GM18517 (cell line): Measurements from ENCODE around the gene SIGMAR1.
"Not testable (repeated sequence)": the region's sequence is repeated elsewhere in the genome, so short reads cannot be mapped to it uniquely, and the experiment has no call there.

Source experiments
- ATAC-seq: cut with Tn5 transposase; IDR thresholded peaks from one replicate; pipeline ENCODE4 v1.9.1; 2021; ENCODE audit warnings: mild to moderate bottlenecking, moderate library complexity; ENCODE audit not compliant: unreplicated experiment

SIGMAR1 gene

DNA sequence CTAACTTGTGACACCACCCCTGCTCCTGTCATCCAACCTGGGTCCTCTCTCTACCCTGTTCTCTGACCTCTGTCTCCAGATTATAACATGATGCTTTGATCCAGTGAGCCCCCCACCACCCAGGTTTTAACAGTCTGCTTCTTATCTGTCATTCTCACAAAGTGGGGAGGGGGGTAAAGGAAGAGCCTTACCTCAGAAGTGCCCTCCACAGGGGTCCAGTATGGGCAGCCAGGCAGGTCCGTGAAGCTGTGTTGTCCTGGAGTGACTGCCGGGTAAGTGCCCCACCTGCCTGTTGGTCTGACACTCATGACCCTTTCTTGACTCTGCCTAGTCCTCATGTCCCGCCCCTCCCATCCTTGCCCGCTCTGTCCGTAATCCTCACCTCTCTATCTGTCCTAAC, 17.8 kb upstream of the SIGMAR1 start:
- ATAC-seq: no peak

DNA sequence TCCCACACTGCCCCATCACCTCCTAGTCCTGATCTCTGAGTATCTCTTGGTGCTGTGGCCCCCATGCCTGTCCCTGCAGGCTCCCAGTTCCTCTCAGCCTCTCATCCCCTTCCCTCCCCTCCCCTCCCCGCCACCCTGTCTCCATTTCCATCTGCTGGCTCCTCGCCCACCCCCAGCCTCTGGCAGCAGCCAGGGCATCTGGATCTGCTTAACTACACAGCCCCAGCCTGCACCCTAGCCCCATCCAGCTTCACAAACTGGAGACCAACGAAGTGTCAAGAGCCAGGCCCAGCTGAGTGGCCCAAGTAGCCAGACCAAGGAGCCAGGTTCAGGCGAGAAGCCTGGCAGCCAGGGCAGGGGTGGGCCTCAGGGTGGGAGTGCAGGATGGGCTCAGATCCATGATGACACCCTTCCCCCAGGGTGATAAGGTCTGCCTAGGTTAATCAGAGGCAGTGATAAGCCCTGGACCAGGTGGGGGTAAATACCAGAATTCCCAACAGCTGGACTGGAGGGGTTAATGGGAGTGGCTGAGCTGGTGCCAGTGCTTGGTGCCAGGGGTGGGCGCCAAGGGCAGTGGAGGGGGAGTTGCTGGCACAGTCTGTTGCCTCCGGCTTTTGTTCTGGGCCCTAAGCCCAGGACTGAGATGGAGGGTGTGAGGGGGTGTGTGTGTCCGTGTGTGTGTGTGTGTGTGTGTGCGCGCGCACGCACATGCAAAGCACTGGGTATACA, 16.9 kb upstream of the SIGMAR1 start:
- no peak for ATAC-seq

DNA sequence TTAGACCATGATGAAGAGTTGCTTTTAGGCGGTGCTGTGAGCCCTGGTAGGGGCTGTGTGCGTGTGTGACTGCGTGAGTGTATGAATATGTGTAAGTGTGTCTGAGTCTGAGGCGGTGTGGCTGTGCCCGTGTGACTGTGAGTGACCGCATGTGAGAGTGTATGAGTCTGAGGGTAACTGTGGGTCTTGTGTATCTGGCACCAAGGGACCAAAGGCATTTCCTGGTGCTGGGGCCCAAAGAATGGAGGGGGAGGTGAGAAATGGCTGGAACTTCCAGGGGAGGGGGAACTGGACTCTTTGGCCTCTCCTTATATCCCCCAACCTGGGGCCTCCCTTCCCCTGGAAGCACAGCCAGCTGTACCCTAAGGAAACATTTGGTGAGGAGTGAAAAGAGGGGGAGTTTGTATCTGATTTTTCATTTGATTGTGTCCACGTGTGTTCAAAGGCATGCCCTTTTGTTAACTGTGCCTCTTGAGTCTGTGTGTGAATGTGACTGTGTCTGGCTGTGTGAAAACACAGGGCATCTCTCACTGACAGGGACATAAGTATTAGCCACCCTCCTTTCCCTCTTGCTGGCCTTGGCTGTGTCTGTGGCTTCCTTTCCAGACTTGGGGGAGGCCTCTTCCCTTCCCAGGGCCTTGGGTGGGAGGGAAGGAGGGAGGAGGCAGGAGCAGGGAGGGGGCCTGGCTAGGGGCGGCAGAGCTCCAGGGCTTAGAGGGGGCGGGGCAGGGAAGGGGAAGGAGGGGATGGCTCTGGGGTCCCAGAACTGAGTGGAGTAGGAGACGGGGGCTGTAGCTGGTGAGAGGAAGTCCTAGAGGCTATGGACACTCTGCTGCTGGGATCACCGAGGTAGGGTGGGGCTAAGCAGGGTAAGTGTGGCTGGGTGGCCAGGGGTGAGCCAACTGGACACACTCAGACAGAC, 15.8 kb upstream of the SIGMAR1 start:
- no peak for ATAC-seq

DNA sequence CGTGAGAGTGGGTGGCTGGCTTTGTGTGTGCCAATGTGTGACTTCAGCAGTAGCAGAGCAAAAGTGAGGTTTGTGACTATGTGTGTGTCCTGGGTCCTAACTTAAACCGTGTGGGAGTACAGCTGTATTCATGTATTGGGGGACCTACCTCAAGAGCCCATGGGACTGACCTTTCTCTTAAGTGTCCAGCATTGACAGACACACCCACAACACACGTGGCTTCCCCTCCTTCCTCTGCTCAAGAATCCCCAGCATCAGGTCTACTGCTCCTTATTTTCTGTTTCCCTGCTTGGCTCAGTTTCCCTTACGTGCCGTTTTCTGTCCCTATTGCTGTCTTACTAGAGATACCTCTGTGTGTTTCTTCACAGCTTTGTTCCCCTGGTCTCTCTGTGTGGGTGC, 15.0 kb upstream of the SIGMAR1 start:
- ATAC-seq: no peak

DNA sequence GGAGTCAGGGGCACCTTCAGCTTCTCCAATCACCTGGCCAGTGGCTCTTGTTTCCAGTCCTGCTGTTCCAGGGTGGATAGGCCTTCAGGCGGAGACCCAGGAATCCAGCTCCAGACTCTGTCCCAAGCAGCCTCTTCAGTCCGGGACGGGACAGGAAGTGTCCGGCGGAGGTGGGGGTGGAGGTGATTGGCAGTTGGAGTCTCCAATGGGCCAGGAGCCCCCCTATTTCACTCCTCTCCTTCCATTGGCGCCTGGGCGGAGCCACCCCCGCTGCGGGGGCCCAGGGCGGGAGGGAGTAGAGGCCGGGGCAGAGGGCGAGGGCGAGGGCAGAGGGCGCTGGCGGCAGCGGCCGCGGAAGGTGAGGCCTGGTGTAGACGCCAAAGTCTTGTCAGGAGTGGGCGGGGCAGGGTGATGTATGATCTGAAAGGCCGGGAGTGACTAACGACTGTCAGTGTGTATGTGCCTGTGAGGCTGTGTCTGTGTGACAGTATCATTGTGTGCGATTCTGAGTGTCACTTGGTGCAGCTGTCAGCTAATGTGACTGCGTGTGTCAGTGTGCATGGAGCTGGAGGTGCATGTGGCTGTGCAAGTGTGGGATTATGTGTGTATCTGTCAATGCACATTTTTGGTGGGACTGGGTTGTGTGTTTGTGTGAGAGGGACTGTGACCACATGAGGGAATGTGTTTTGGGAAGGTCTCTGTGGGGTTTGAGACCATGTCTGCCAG, 14.5 kb upstream of the SIGMAR1 start, which contains the start of gene IL11RA:
TSS of gene IL11RA (plus strand) at position 310 of the 726 bp plus-strand sequence. CDS start 3,033 bp downstream, outside the sequence.
- no peak for ATAC-seq

DNA sequence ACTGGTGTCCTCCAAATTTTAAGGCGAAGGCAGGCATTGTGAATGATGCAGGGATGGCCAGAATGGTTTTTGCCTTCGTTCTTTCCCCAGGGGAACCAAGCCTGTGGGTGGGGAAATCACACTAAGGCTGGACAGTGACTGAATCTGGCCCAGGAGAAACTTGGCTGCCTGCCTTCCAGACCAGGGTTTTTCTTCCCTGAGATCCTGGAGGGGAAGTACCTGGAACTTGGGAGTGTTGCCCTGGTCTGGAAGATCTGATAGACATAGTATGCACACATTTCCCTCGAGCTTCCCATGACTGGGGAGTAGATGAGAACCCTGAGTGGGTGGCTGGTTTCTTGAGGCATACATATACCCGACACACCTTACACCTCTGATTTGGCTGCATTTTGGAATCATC, 13.7 kb upstream of the SIGMAR1 start:
- ATAC-seq: no peak

DNA sequence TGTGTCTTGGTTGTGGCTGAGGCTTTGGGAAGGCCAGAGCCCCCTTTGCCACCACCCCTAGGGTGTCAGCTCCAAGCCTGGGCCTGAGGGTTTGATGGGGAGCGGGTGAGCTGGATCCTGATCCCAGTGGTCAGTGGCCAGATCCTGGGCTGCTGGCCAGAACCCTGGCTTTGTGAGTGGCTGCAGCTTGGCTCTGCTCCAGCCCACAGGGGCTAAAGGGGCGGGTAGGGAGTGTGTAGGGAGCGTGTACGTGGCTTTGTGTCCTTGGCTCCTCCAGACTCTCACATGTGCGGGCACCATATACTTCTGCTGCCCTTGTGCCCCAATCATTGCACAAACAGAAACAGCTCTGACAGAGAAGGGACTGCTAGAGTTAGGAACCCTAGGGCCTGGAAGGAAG, 13.2 kb upstream of the SIGMAR1 start:
- no peak for ATAC-seq

DNA sequence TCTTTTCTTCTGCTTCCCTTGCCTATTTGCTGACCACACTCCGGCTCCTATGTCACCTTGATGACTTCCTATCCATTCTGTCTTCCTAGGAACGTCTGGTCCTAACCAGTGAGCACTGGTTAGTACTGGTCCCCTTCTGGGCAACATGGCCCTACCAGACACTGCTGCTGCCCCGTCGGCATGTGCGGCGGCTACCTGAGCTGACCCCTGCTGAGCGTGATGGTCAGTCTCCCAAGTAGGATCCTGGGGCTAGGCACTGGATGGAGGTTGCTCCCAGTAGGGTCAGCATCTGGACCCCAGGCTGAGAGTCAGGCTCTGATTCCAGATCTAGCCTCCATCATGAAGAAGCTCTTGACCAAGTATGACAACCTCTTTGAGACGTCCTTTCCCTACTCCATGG, 11.1 kb upstream of the SIGMAR1 start:
- ATAC-seq: no peak

DNA sequence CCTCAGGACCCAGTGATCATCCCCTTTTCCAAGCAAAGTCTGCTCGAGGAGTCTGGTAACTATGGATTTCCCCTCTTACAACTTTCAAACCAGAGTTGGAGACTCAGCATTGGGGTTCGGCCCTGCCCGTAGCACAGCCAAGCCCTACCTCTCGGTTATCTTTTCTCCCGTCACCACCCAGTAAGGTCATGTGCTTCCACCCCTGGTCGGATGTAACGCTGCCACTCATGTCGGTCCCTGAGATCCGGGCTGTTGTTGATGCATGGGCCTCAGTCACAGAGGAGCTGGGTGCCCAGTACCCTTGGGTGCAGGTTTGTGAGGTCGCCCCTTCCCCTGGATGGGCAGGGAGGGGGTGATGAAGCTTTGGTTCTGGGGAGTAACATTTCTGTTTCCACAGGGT, 10.1 kb upstream of the SIGMAR1 start:
- ATAC-seq: no peak

DNA sequence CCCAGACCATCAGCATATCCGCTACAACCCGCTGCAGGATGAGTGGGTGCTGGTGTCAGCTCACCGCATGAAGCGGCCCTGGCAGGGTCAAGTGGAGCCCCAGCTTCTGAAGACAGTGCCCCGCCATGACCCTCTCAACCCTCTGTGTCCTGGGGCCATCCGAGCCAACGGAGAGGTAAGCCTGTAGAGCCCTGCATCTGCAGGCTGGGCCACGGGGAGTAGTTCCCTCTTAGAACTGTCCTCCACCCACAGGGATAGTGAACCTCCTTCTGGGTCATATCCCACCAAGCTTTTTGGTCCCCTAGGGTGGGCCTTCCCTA, 9.5 kb upstream of the SIGMAR1 start:
- ATAC-seq: peak; percentile 15

DNA sequence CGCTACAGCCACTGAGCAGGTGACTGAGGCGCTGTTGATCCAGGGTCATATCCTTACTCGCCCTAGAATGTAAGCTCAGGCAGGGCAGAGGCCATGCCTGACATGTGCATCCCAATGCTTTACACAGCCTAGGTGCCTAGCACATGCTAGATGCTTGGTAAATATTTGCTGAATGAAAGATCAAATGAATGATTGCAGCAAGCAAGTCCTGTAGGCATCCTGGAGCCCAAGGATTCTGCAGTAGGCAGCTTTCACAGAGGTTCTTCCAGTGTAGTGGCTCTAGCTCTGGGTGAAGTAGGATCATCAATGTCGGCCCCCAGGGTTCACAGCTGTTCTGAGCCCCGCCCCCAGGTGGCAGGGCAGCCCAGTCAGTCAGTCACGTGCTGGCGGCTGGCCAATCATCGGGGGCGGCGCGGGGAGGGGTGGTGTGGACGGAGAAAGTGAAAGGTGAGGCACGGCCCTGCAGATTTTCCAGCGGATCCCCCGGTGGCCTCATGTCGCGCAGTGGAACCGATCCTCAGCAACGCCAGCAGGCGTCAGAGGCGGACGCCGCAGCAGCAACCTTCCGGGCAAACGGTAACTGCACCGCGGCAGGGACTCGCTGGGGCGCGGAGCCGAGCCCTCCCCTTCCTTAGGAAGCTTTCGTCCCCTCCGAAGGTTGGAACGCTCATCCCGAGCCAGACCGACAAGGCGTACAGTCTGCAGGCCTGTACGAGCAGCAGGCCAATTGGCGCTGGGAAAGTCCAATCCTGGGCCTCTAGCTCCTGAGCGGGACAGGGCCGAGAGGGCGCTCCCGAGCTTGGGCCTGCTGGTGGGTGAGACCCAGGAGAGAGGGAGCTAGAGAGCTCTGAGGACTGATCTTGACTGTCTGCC, 8.9 kb upstream of the SIGMAR1 start, which contains the start of gene GALT:
TSS of gene GALT (plus strand) at position 465 of the 873 bp plus-strand sequence. CDS start at position 495, 30 bp downstream.
- peak; percentile 78 for ATAC-seq

DNA sequence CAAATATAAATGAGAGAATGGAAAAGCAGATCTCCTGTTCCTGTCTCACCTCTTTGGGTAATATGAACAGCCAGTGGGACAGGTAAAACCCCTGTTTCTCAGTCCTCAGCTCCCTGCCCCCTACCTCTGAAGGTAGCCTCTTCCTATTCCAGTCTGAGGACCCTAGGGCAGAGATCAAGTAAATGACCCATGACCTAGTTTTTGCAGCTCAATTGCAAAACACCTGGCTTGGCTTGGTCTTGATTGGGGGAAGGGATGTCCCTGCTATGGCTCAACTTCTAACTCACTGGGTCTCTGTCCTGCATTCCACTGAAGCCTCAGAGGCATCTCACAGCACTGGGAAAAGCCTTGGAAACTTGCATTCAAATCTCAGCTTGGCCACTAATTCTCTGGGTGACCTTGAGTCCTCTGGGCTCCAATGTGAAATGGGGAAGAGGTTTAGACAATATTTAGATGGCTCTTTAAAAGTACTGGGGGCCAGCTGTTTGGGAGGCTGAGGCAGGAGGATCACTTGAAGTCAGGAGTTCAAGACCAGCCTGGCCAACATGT, 7.3 kb upstream of the SIGMAR1 start:
- ATAC-seq: no peak

DNA sequence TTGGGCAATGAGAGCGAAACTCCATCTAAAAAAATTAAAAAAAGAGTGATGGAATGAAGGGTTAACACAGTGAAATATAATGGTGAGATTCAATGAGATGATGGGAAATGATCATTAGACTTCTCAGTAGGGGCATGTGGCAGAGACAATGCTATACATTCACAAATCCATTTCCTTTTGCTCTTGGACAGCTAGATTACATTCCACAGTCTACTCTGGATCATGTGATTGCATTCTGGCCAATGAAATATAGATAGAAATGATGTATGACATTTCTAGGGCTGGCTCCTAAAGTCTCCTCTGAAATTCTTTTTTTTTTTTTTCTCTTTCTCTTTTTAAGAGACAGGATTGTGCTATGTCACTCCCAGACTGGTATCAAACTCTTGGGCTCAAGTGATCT, 5.1 kb upstream of the SIGMAR1 start:
- ATAC-seq: no peak

DNA sequence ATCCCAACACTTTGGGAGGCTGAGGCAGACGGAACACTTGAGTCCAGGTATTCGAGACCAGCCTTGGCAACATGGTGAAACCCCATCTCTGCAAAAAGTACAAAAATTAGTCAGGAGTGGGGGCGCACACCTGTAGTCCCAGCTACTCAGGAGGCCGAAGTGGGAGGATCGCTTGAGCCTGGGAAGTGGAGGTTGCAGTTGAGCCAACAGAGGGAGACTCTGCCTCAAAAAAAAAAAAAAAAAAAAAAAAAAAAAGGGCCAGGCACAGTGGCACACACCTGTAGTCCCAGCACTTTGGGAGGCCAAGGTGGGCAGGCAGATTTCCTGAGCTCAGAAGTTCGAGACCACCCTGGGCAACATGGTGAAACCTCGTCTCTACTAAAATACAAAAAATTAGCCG, 1.7 kb upstream of the SIGMAR1 start:
- not testable (repeated sequence) for ATAC-seq

DNA sequence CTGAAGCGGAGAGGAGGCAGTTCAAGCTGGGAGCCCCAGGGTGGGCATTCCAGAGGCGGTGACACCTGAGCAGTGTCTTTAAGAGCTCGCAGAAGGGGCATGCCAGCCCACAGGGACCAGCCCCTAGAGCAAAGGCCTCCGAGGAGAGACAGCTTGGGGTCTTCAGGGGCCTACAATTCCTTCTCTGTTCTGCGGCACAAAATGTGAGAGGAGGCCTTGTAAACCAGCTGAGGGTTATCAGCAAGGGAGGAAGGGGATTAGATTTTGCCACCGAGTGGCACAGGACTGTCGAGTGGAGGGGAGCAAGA, 505 bp upstream of the SIGMAR1 start:
- no peak for ATAC-seq

DNA sequence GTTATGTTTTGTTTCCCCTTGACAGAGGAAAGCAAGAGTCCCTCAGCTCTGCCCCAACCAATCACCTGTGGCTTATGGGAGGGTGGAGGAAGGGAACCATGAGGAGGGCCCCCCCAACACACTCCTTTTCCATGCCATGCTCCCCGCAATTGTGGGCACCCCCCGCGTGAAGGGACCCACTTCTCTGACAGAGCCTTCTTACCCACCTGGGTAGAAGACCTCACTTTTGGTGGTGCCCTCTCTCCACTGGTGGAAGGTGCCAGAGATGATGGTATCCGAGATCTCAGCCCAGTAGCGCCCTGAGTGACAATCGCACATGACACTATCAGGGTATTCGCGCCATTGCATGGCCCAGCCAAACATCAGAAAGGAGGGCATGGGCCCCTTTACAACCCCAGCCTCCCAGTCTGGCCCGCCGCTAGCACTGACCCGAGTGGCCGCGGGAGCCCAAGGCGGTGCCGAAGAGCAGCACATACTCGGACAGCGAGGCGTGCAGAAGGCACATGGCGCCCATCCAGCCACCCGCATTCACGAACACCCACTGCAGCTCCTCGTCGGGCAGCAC, 714 bp downstream of the SIGMAR1 start:
- ATAC-seq: peak; percentile 6

DNA sequence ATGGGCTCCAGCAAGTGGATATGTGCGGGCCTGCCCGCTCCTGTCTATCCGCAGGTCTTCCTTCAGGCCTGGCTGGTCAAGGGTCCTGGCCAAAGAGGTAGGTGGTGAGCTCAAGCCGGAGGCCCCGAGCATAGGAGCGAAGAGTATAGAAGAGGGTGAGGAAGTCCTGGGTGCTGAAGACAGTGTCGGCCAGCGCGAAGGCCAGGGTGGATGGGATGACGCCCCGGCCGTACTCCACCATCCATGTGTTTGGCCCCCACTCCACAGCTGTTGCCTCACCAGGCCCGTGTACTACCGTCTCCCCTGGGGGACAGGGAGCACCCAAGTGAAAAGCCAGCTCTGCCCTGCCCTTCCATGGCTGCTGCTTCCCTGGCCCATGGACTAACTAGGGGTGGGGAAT, 2.0 kb downstream of the SIGMAR1 start:
- no peak for ATAC-seq

DNA sequence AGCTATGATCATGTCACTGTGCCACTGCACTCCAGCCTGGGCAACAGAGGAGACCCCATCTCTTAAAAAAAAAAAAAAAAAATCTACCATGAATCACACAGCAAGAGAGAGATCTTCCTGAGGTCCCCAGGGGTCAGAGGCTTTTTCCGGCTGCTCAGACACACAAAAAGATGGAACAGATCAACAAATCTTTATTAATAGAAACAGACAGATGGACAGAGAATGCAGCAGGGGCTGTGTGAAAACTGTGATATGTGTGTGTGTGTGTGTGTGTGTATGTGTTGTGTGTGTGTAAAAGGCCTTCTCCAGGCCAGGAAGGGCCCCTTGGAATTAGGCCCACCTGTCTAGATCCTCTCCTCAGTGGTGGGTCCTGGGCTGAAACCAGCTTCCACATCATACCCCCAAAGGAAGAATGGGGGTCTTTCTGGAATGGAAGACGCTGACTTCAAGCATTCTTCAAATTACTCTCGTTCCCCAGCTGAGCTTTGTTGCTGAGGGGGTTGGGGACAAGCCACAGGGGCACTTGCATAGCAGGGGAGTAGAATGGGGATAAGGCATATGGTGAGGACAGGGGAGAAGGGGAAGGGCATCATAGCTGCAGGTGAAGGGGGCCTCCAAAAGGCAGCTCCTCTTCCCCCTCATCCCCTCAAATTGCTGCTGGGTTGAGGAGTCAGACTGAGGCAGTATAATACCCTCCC, 2.9 kb downstream of the SIGMAR1 start:
- ATAC-seq: no peak

DNA sequence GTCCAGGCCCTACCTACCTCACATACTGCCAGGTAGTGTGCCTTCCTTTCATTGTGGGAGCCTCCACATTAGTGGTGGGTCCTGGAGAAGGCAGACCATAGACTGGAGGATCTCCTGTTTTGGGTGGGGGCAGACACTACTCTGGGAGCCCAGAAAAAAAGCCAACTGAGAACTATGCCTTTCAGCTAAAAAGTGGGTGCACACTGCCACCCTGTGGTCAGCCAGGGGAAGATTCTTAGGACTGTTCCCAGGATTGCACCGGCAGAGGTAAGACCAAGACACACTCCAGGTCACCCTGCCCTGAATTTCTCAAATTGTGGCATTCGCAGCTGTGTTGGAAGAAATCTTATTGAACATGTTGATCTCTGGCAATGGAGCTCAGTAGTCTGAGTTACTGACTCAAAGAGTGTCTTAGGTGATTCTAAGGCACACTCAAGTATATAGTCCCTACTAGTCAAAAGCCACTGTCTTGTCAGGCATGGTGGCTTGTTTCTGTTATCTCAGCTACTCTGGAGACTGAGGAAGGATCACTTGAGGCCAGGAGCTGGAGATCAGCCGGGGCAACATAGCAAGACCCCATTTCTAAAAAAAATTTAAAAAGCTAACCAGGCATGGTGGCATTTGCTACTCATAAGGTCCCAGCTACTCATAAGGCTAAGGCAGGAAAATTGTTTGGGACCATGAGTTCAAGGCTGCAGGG, 3.6 kb downstream of the SIGMAR1 start:
- peak; percentile 33 for ATAC-seq
